DMS53 treated with DMSO at 0.1 percent for 48 hours (cell line): ENCODE results near the gene DDX41.
"Not testable (repeated sequence)": the region's sequence is repeated elsewhere in the genome, so short reads cannot be mapped to it uniquely, and the experiment has no call there.

Experiments
- DNase-seq: peaks from one replicate; lab custom pipeline; 2025; ENCODE audit not compliant: unreplicated experiment; lab: John Stamatoyannopoulos, UW

Gene DDX41

DNA sequence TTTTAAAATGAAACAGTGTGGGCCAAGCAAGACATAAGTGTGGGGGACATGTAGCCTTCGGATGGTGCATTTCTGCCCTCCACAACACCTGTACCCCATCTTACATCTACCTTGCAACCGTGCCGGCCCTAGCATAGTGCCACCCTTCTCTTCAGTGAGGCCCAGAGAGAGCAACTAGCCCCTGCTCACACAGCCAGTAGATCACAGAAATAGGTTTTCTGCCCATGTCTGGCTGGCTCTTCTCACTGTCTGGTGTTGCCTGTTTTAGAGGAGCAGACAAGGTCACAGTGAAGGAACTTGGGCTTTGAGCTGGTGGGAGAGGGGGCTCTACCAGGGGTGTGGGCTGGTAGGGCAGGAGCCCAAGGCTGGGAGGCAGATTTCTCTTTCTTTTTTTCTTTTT lies 30.5 kb downstream of the DDX41 start:
- no peak for DNase-seq

DNA sequence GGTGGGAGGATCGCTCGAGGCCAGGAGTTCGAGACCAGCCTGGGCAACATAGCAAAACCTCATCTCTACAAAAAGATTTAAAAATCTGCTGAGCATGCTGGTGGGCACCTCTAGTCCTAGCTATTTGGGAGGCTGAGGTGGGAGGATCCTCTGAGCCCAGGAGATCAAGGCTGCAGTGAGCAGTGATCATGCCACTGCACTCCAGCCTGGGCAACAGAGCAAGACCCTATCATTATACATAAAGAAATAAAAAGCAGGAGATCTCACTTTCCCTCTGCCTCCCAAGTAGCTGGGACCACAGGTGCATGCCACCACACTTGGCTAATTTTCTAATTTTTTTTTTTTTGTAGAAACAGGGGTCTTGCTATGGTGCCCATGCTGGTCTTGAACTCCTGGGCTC lies 31.0 kb downstream of the DDX41 start:
- not testable (repeated sequence) for DNase-seq

DNA sequence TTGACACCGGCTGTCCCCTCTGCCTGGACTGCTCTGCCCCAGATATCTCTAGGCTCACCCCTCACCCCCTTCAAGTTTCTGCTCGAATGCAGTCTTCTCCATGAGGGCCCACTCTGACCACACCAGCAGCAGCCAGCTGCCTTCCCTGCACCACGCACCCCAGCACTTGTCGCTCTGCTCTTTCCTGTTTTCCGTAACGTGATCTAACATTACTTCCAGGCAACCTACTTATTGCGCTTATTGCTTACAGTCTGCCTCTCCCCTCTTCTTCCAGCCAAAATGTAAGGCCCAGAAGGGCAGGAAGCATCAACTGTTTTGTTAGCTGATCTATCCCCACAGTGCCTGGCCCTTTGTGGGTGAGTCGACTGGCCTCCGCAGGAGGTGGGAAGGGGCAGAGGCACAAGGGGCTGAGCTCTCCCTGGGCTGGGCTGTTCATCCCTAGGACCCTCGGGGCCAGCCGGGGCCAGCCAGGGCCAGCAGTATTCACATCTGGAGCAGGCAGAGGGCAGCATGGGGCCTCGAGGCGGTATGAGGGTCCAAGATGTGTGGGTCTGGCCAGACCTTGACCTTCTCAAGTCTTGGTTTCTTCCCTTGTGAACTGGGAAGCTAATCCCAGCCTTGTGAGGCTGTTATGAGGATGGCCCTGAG lies 31.7 kb downstream of the DDX41 start:
- no peak for DNase-seq

DNA sequence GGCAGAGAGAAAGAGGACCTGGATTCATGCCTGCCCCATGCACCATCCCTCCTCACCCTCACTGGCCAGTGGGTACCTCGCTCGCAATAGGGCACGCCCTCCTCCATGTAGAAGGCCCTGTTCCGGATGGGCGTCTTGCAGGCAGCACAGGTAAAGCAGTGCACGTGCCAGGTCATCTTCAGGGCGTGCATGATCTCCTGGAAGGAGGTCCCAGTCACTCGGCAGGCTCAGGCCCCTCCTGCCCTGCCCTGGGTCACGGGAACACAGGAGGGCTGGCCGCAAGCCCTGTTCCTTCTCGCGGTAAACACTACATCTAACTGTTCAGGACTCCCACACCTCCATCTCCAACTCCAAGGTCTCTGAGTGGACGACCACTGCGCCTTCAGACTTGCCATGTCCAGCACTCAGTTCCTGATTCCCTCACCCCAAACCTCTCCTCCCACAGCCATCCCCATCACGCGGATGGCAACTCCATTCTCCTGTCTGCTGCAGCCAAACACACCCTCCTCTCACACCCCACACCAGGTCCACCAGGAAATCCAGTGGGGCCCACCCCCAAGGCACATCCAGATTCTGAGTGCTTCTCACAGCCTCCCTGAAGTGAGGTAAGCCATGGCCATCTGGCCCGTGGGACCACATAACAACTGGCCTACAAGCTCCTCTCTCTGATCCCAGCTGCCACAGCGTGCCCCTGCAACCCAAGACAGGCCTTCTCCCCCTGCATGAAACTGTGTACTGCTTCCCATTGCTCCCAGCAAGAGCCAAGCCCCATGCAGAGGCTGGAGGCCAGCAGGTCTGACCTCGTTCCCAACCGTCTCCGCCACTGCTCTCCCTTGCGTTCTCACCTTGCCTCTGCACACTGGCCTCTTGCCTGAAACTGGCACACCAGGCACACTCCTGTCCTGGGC lies 32.5 kb downstream of the DDX41 start:
- no peak for DNase-seq

DNA sequence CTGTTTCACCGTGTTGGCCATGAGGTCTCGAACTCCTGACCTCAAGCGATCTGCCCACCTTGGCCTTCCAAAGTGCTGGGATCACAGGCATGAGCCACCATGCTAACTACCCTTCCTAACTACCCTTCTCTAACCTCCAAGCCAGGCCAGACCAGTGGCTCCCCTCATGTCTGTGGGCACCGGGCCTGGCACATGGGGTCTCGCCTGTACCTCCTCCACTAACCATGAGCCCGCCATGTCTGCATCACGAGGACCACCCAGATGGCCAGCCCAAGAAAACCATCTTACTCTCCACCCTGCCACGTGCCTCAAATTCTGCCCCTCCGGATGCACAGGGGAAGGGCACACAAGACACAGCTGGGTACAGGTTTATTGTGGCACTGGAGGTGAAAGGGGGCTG lies 33.7 kb downstream of the DDX41 start:
- DNase-seq: no peak

DNA sequence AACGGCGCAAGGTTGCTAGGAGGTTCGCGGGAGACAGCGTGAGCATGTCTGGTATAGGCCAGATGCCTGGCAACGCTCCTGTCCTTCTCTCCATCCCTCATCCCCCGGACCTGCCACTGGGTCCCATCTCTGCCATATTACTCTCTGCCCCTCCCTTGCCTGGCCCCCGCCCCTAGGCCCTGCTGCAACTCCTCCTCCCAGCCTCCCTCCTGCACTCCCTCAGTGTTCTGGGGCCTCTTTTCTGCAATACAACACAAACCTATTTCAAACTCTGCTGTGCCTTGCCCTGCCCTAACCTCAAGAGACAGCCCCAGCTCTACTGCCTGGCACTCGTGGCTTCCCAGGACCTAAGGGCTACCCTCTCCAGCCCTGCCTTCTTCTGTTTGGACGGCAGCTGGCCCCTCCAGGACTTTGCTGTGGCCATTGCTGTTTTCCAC lies 34.4 kb downstream of the DDX41 start:
- no peak for DNase-seq

DNA sequence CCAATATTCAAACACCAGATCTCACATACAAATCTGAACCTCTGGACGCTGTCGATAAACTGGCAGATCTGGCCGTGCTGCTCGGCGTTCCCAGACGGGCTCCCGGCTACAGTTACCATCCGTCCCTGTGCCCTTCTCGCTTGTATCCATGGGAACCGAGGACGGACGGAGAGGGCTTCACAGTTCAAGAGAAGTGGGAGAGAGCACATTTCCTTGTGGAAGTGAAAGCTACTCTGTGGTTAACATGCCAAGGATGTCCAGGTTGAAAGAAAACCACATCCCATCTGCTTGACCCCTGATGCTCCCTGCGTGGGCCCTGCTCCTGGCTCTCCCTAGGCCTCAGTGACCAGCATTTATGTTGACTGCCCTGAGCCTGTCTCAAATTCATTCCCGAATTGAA lies 37.0 kb downstream of the DDX41 start:
- no peak for DNase-seq

DNA sequence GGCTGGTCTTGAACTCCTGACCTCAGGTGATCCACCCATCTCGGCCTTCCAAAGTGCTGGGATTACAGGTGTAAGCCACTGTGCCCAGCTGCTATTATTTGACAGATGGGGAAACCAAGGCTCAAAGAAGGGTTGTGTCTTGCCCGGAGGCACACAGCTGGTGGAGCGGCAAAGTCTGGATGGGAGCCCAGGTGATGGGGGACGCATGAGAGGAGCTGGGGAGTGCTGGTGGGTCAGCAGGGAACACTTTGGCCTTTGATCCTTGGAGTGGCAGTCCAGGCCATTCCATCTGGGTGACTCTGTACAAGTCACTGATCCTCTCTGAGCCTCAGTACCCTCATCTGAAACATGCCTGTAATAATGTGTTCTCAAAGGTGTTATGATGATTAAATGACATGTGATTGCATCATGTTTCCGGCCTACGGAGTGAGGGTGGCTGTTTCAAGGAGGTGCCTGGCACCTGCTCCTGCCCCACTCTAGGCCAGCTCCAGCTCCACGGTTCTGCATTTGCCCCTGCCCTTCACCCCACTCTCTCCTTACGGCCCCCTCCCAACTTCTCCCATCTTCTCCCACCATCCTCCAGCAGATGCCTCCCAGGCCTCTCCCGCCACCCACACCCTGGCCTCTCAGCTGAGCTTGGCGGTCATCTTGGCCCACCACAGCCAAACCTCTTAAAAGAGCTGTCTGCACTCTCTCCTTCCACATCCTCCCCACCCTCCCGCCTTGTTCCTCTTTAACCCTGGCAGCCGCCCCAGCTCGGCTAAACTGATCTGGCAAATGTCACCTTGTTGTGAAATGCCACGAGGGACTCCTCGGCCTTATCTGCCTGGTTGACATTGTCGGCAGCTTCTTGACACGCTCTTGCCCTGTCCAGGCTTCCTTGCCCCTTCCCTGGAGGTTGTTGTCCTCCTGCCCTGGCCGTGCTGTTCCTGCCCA lies 37.8 kb downstream of the DDX41 start:
- DNase-seq: peak; percentile 51

DNA sequence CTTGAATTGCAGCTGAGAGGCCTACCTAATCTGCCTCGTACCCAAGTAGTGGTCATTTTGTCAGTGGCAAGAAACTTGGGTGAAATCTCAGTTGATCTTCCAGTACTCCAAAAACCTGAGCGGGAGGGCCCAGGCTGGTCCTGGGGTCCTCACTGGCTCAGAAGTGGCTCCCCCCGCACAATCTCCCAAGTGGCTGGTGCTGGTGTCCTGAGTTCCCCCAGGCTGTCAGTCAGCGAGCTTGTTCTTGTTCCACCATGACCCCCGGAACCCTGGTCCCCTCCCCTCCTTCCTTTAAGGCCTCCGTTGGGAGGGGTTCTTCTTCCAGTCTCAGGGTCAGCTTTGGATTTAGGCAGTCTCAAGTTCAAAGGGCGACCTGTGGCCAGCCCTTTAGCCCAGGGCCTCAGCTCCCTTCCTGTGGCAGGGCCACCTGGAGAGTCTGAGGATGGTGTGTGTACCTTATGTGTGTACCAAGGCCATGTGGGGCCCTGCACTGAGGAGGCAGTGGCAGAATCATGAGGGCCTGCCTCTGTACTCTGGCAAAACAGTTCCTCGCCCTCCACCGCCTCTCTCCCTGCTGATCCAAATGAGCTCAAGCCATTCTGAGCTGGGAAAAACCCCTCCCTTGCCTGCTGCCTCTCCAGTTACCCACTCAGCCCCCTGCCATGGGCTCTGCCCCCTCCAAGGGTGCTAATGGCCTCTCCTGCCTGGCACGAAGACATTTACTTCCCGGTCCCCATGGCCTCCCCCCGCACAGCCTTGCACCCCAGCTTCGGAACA lies 38.9 kb downstream of the DDX41 start:
- no peak for DNase-seq

DNA sequence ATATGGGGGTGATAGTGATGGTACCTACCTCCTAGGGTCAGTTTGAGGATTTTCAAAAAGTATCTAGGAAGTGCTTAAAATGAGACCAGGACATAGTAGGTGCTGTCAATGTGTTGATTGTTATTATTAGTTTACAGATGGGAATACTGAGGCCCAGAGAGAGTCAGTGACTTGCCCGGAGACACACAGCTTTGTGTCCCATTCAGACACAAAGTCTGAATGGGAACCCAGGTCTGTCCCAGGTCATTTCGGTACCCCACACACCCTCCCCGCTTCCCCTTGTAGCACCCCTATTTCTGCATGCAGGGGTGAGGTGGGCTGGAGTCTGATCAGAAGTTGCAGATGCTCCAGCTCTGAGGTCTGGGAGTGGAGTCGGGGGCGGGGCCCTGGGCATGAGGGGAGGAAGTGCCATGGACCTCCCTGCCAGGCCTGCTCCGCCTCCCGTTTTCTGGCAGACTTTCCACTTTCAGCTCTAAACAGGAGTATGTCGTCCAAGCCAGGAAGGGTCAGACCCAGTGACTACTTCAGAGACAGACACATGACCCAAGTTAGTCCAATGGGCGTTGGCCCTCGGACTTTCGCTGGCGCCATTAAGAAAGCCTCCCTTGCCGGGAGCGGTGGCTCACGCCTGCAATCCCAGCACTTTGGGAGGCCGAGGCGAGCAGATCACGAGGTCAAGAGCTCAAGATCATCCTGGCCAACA lies 40.1 kb downstream of the DDX41 start:
- DNase-seq: no peak

DNA sequence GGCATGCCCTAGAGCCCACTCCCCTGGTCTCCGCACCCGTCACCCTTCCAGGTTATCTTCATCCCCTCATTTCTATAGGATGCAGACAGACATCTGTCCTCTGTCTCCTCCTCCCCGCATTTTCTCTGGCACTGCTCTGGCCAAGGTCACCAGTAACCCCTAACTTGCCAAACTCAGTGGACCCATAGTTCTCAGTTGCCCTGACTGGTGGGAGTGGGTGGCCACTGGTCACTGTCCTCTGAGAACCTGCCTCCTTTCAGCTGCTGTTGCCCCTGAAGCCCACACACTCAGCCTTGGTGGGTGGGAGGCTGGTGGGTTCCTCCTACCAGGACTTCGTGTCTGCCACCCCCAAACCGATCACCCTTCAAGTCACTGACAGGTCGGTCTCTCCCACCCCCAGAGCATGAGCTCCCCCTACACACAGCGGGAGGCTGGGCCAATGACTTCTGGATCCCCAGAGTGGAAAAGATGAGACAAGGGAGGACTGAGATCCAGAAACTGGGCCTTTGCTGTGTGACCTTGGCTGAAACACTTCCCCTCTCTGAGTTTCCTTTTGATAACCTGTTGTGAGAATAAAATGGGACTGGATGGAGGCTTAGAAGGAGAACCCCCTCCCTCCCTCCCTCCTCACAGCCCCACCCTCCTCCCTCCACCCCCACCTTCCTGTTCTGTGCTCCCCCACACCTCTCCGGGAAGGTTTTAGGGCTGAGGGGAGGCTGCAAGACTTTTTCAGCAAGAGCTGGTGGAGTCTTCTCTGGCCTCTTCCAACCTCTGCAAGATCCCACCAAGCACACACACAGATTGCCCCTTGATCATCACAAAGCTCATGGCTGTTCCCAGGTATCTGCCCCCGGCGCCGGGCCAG lies 41.0 kb downstream of the DDX41 start:
- DNase-seq: no peak

DNA sequence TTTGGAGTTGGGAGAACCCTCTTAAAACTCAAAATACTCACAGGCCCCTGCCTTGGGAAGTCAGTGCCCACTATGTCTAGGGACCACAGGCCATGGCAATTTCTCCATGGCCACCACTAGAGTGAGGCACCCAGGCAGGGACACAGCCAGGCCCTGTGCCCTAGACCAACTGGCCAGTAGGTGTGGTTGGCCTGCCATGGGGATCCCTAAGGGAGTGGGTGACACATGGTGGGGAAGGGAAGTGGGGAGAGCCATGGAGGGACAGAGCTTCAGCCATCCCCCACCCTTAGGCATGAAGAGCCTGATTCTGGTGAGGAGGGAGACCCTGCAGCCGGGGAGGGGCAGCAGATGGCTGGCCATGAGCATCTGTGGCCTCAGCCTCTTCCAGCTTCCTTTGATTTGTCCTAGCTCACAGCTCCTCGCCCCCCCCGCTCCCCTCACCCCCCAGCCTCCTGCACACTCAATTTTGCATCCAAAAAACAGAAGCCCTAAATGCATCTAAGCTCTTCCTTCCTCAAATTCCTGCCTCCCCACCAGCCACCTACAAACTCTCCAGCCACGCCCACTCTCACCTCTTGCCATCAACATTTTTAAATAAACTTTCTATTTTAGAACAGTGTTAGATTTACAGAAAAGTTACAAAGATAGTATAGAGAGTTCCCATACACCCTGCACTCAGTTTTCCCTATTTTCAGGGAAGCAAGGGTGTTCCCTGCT lies 41.8 kb downstream of the DDX41 start:
- DNase-seq: no peak

DNA sequence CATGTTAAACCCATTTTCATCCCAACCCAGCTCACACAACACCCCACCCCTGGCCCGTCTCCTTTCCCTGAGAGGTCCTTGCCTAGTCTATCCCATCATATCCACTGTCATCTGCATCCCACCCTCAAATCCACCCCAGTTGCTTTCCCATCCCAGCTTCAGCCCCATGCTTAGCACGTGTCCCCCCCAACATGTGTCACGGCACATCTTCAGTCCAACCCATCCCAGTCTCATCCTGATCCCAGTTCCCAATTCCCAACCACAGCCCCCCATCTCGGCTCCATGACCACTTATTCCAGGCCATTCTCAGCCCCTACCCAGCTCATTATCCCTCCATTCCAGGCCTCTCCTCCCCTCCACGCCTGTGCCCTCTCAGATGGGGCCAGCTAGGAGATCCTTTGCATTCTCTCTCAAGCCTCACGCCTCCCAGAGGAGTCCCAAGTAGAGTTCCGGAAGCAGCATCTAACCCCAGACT lies 42.7 kb downstream of the DDX41 start:
- no peak for DNase-seq

DNA sequence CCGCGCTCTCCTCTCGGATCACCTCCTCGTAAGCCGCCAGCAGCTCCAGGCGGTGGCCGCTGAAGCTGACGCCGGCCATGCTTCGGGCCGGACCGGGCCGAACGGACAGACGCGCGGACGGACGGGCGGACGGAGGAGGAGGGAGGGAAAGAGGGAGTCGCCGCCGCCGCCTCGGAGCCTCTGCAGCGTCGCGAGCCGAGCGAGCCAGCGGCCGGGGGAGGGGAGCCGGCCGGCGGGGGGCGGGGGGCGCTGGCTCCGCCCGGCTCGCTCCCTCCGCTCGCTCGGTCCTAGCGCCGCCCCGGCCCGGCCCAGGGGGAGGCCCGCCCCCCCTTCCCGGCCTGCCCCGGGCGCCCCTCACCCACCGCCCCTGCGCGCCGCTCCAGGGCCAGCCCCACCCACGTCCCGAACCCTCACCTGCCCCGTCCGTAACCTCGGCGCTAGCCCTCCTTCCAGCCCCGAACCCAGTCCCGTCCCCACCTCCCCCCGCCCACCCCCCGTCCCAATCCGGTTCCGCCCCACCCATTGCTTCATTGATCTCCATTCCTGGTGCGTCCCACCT lies 43.2 kb downstream of the DDX41 start, which contains the start of gene DBN1:
DBN1 (minus strand) TSS at position 192 of the 559 bp plus-strand sequence; CDS start at position 79, 113 bp downstream.
- no peak for DNase-seq

DNA sequence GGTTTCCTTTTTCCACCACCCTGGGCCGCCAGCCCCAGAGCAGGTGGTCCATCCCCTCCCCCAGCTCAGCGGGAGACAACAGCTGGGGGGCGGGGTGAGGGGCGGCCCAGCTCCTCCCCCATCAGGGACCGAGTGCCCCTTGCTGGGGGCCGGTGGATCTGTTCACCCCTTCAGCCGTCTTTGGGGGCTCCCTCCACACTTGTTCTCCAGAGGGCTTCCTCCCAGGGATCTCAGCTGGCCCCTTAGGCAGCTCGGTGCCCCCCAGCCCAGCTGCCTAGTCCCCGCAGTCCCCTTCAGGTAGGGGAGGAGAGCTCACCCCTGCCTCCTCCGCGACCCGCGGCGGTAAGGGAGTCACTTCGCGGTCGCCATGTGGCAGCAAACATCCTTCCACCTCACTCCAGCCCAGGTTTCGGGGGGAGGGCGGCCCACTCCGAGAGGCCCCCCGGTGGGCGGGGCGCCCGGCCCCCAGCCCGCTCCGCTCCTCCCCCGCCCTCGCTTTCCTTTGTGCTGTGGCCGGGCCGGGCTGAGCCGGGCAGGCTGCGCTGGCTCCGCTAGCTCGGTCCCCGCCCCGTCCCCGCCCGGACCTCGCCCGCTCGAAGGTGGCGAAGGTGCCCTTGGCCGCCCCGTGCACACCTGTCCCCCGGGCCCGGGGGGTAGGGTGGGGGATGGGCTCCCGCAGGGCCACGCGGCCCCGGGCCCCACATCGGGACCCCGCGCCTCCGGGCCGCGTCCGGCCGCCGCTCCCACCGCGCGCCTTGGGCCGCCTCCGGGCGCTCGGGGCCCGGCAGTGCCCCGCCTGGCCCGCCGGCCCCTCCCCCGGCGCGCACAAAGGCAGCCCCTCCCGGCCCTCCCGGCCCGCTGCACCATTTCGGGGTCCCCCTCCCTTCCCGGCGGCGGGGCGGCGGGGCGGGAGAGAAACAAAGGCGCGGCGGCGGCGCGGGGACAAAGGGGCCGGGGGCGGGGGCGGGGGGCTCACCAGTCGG lies 44.0 kb downstream of the DDX41 start:
- DNase-seq: peak; percentile 6

DNA sequence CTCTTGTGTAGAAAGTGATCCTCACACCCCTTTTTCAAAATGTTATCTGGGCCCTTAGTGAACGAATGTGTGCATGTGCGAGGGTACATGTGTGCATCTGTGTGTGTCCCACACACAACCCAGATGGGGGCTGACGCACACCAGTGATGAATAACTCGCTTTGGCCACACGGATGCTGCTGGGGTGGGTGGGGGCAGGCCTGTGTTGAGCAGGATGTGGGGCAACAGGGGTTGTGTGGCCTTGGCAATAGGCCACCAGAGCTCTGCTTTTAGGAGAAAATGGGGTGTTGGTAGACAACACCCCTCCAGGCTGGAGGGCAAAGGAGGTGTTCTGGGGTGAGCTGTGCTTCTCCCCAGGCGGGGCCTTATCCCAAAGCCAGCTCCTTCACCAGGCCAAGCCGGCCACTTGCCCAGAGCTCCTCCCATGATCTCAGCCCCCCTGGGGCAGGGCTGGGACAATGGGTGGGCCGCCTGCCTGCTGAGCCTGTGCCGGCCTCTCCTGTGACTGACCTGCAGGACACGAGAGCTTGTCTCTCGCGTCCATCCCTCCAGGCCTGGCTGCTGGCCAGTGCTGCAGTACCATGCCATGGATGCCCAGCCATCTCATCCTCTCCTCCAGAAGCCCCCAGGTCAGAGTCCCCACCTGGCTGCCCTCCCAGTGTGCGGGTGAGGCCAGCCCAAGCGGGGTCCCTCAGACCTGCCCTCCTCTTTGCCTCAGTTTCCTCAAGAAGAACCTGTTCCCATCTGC lies 45.0 kb downstream of the DDX41 start:
- DNase-seq: no peak
